CD14-positive monocyte (primary cell): ENCODE measurements around the gene MEIOSIN. TPM values are rescaled to one million over a fixed set of nuclear protein-coding genes. Genes with fewer than 3 reads are reported as not detected.

Experiments
- DNase-seq, 3 donors: peaks; one replicate each; pipeline ENCODE4 v3.0.0-alpha.2; 2011 to 2022
- H2AFZ ChIP-seq: 2 replicates; pipeline ENCODE4 v1.6.0; 2012; ENCODE audit warnings: mild to moderate bottlenecking, low read depth, low read length, inconsistent platforms; ENCODE audit not compliant: insufficient read depth, poor library complexity, severe bottlenecking
- H3K27ac ChIP-seq, 2 donors: 1 replicate in 1 of 2; 2 replicates in 1 of 2; pipeline ENCODE4 v1.5.1; 2012 to 2013; ENCODE audit warnings: low read length in 2 of 2, control low read depth in 1 of 2, inconsistent platforms in 1 of 2, low read depth in 1 of 2, mild to moderate bottlenecking in 1 of 2
- H3K27me3 ChIP-seq, 2 donors: one replicate each; pipeline versions ENCODE4 v1.6.0 to v1.6.1; 2011 to 2013; ENCODE audit warnings: low read length in 2 of 2; ENCODE audit not compliant: control insufficient read depth in 2 of 2, insufficient read depth in 2 of 2
- H3K36me3 ChIP-seq, 2 donors: replicated peaks in 1 of 2; 1 replicate in 1 of 2; 2 replicates in 1 of 2; pipeline versions ENCODE4 v1.5.1 to v1.6.1; 2012 to 2013; ENCODE audit warnings: low read length in 2 of 2, control low read depth in 1 of 2, inconsistent platforms in 1 of 2, mild to moderate bottlenecking in 1 of 2; ENCODE audit not compliant: insufficient read depth in 2 of 2, control insufficient read depth in 1 of 2
- H3K4me1 ChIP-seq, 2 donors: 1 replicate in 1 of 2; 2 replicates in 1 of 2; pipeline versions ENCODE4 v1.5.1 to v1.6.1; 2012 to 2013; ENCODE audit warnings: low read length in 2 of 2, control low read depth in 1 of 2, inconsistent platforms in 1 of 2, mild to moderate bottlenecking in 1 of 2, moderate library complexity in 1 of 2; ENCODE audit not compliant: insufficient read depth in 2 of 2, control insufficient read depth in 1 of 2
- H3K4me2 ChIP-seq: replicated peaks from 2 replicates; pipeline ENCODE3; 2012; ENCODE audit warnings: low read length, moderate library complexity, mild to moderate bottlenecking; ENCODE audit not compliant: poor library complexity, severe bottlenecking; ENCODE audit errors: extremely low read depth
- H3K4me3 ChIP-seq, 3 experiments: fragments of 200-600 bp in 1 of 3; sonication (generic) in 1 of 3; replicated peaks in 1 of 3; 1 replicate in 2 of 3; 2 replicates in 1 of 3; pipeline ENCODE4 v1.5.1; 2011 to 2013; ENCODE audit warnings: low read length in 3 of 3, mild to moderate bottlenecking in 3 of 3, control low read depth in 2 of 3, low read depth in 2 of 3, inconsistent platforms in 1 of 3, moderate library complexity in 1 of 3
- H3K79me2 ChIP-seq: 2 replicates; pipeline ENCODE4 v1.6.0; 2012; ENCODE audit warnings: mild to moderate bottlenecking, control low read depth, inconsistent platforms, low read length, moderate library complexity; ENCODE audit not compliant: insufficient read depth
- H3K9ac ChIP-seq: 2 replicates; pipeline ENCODE4 v1.6.0; 2017; ENCODE audit warnings: low read length, mild to moderate bottlenecking; ENCODE audit not compliant: insufficient read depth, poor library complexity, severe bottlenecking
- H3K9me3 ChIP-seq, 2 donors: replicated peaks in 1 of 2; 1 replicate in 1 of 2; 2 replicates in 1 of 2; pipeline versions ENCODE4 v1.5.1 to v1.6.1; 2012 to 2013; ENCODE audit warnings: low read length in 2 of 2, control low read depth in 1 of 2; ENCODE audit not compliant: control insufficient read depth in 1 of 2, insufficient read depth in 1 of 2
- H4K20me1 ChIP-seq: 2 replicates; pipeline ENCODE4 v1.6.0; 2012; ENCODE audit warnings: mild to moderate bottlenecking, low read length, control low read depth, moderate library complexity; ENCODE audit not compliant: insufficient read depth
- H3K27ac Mint-ChIP-seq, 7 donors: one replicate each; pipeline ENCODE4 v1.8.0; 2020; ENCODE audit warnings: mild to moderate bottlenecking in 7 of 7, mixed read lengths in 7 of 7, moderate library complexity in 6 of 7, inconsistent platforms in 2 of 7
- H3K27me3 Mint-ChIP-seq, 3 donors: one replicate each; pipeline ENCODE4 v1.8.0; 2021 to 2022; ENCODE audit warnings: low read depth in 3 of 3, mild to moderate bottlenecking in 3 of 3, mixed read lengths in 3 of 3, moderate library complexity in 3 of 3, inconsistent platforms in 1 of 3
- H3K36me3 Mint-ChIP-seq, 2 donors: one replicate each; pipeline ENCODE4 v1.8.0; 2020; ENCODE audit warnings: mixed read lengths in 2 of 2, inconsistent platforms in 1 of 2, mild to moderate bottlenecking in 1 of 2
- H3K4me1 Mint-ChIP-seq: one replicate; pipeline ENCODE4 v1.8.0; 2020; ENCODE audit warnings: mild to moderate bottlenecking, mixed read lengths
- H3K4me3 Mint-ChIP-seq, 2 donors: one replicate each; pipeline ENCODE4 v1.8.0; 2020; ENCODE audit warnings: mild to moderate bottlenecking in 2 of 2, mixed read lengths in 2 of 2, moderate library complexity in 1 of 2
- H3K9me3 Mint-ChIP-seq, 7 donors: one replicate each; pipeline ENCODE4 v1.8.0; 2020 to 2022; ENCODE audit warnings: mixed read lengths in 7 of 7, mild to moderate bottlenecking in 6 of 7, moderate library complexity in 6 of 7, inconsistent platforms in 2 of 7
- WGBS: methylation state at CpG from one replicate; pipeline ENCODE4 v1.1.5; 2013; ENCODE audit warnings: missing lambda C conversion rate; ENCODE audit not compliant: insufficient coverage; 5-methylcytosine and 5-hydroxymethylcytosine counted together
- intact Hi-C, 2 donors: fragments of 100-400 bp; cut with micrococcal nuclease; formaldehyde crosslinking; loops; one replicate each; pipeline versions ENCODE4 v1.15.0 to v1.15.1; 2023
- polyA plus RNA-seq, 3 donors: library from polyadenylated mRNA; depleted of rRNA in 1 of 3; unstranded in 2 of 3; stranded (reverse) in 1 of 3; fragments of 300-500 nt in 2 of 3; fragments of >200 nt in 1 of 3; fragmentation: Illumina TruSeq in 2 of 3; gene quantifications; 1 replicate in 2 of 3; 2 replicates in 1 of 3; pipeline ENCODE4 v1.2.3, GENCODE V29; 2012 to 2021
- TF ChIP-seq, protein P1 (sequence below): fragments of 200-600 bp; IDR thresholded peaks from one replicate; pipeline ENCODE4 v1.8.0; 2022; ENCODE audit warnings: antibody characterized with exemption, mild to moderate bottlenecking

Gene MEIOSIN
- polyA plus RNA-seq, 3 donors, result not detected

DNA sequence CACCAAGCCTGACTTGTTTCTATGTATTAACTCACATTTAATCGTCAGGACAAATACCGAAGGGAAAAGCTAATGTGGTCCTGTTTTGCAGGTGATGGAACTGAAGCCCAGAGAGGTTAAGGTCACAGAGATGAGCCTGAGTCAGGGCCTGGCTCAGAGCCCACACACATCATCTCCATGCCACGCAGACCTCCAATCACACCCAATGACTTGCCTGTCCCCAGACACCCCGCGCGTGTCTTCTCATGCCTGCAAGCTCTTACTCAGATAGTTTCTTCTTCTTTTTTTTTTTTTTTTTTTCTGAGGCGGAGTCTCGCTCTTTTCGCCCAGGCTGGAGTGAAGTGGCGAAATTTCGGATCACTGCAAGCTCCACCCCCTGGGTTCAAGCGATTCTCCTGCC is 19.4 kb downstream of the MEIOSIN start:
- TF ChIP-seq, protein P1, sequence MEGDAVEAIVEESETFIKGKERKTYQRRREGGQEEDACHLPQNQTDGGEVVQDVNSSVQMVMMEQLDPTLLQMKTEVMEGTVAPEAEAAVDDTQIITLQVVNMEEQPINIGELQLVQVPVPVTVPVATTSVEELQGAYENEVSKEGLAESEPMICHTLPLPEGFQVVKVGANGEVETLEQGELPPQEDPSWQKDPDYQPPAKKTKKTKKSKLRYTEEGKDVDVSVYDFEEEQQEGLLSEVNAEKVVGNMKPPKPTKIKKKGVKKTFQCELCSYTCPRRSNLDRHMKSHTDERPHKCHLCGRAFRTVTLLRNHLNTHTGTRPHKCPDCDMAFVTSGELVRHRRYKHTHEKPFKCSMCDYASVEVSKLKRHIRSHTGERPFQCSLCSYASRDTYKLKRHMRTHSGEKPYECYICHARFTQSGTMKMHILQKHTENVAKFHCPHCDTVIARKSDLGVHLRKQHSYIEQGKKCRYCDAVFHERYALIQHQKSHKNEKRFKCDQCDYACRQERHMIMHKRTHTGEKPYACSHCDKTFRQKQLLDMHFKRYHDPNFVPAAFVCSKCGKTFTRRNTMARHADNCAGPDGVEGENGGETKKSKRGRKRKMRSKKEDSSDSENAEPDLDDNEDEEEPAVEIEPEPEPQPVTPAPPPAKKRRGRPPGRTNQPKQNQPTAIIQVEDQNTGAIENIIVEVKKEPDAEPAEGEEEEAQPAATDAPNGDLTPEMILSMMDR, result no peak

DNA sequence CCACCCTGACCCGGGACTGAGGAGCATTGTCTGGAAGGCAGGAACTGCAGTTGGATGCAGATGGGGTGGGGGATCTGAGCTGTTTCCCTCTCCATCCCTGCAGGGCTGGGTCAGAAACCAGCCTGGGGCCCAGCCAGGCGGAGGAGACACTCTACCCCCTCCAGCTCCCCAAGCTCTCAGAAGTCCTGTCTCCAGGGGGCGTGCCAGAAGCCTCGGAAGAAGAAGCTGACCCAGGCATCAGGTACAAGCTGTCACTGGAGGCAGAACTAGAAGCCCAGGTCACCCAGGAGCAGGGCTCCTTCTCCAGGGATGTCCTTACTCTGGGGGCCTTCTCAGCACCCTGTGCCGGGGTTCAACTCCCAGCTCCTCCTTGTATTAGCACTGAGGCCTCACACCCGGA is 20.3 kb downstream of the MEIOSIN start:
- no peak overlapping the region for H2AFZ ChIP-seq
- intact Hi-C loops, result no loop called here
- H4K20me1 ChIP-seq, result no peaks in the 10 kb centered on the region
- H3K27me3 ChIP-seq, result peaks cover 0 to 3% of the 10 kb centered on the region in 2 donors
- H3K79me2 ChIP-seq, result no peaks in the 10 kb centered on the region
- H3K4me3 Mint-ChIP-seq, result no peak overlapping the region
- no peaks in the 10 kb centered on the region for H3K36me3 ChIP-seq
- no peak overlapping the region for H3K4me2 ChIP-seq
- TF ChIP-seq, protein P1, result no peak
- WGBS, result 77% methylated on average over 5 of the region's 6 CpGs
- no peak overlapping the region for H3K4me3 ChIP-seq
- H3K27ac ChIP-seq, result no peak overlapping the region
- no peaks in the 10 kb centered on the region for H3K4me1 ChIP-seq
- H3K27ac Mint-ChIP-seq, result no peak overlapping the region
- no peaks in the 10 kb centered on the region for H3K36me3 Mint-ChIP-seq
- H3K9ac ChIP-seq, result no peak overlapping the region
- no peak for DNase-seq
- H3K4me1 Mint-ChIP-seq, result no peaks in the 10 kb centered on the region
- peaks cover 0 to 8% (median 0%) of the 10 kb centered on the region in 7 donors for H3K9me3 Mint-ChIP-seq
- H3K9me3 ChIP-seq, result no peaks in the 10 kb centered on the region
- peaks cover 27 to 43% (median 39%) of the 10 kb centered on the region in 3 donors for H3K27me3 Mint-ChIP-seq

More for the DNA sequence above, 19.4 kb downstream of the MEIOSIN start:
- Histone ChIP-seq H3K9ac (no peak overlapping the region), H3K27me3 (peaks cover 0 to 2% of the 10 kb centered on the region in 2 donors), H3K4me3 (no peak overlapping the region), H3K4me1 (no peaks in the 10 kb centered on the region), H3K4me2 (no peak overlapping the region), H3K36me3 (no peaks in the 10 kb centered on the region), H3K9me3 (no peaks in the 10 kb centered on the region), H4K20me1 (no peaks in the 10 kb centered on the region), H3K79me2 (no peaks in the 10 kb centered on the region), H3K27ac (no peak overlapping the region), H2AFZ (no peak overlapping the region)
- peaks cover 0 to 8% (median 0%) of the 10 kb centered on the region in 7 donors for H3K9me3 Mint-ChIP-seq
- H3K36me3 Mint-ChIP-seq, result no peaks in the 10 kb centered on the region
- H3K27ac Mint-ChIP-seq, result no peak overlapping the region
- H3K4me3 Mint-ChIP-seq, result no peak overlapping the region
- peaks cover 25 to 42% (median 34%) of the 10 kb centered on the region in 3 donors for H3K27me3 Mint-ChIP-seq
- no peak for DNase-seq
- no peaks in the 10 kb centered on the region for H3K4me1 Mint-ChIP-seq
- WGBS, result 95% methylated on average over 8 of the region's 12 CpGs
- intact Hi-C loops, result no loop called here
